GM13977 (cell line): Measurements from ENCODE around the gene BCAS1.
A peak's percentile ranks its signal among the peaks of the same experiment; 100 is the strongest.
"Not testable (repeated sequence)": the region's sequence is repeated elsewhere in the genome, so short reads cannot be mapped to it uniquely, and the experiment has no call there.

ENCODE experiments used
- DNase-seq: peaks from one replicate; pipeline ENCODE4 v3.0.0; 2012; ENCODE audit warnings: low spot score
- CTCF ChIP-seq: IDR thresholded peaks from 2 replicates; pipeline ENCODE4 v1.5.1; 2012; ENCODE audit warnings: mild to moderate bottlenecking, control low read depth; ENCODE audit not compliant: insufficient read depth; ENCODE audit errors: extremely low read depth, missing control alignments
- in situ Hi-C: fragments of 300-500 bp; cut with MboI; formaldehyde crosslinking; loops from one replicate; pipeline ENCODE4 v1.12.0; 2022; ENCODE audit warnings: low sequenced_read_pairs, low pct_unique_long_range_greater_than_20kb, mixed read lengths, inconsistent platforms; ENCODE audit not compliant: unreplicated experiment

The BCAS1 gene

GRCh38 chr20:54017846-54018245 lies 52.5 kb downstream of the BCAS1 start:
- TF ChIP-seq CTCF = no peak
- peak; percentile 54 for DNase-seq
- in situ Hi-C loops = no loop called here

- in situ Hi-C loops = no loop called here
- DNase-seq = no peak
- no peak for TF ChIP-seq CTCF
Observed at GRCh38 chr20:54015496-54015895, 54.9 kb downstream of the BCAS1 start.

- in situ Hi-C loops = no loop called here
- no peak for TF ChIP-seq CTCF
- DNase-seq = no peak
Observed at GRCh38 chr20:54014293-54014926, 56.0 kb downstream of the BCAS1 start.

- no peak for DNase-seq
- TF ChIP-seq CTCF = no peak
- in situ Hi-C loops = no loop called here
Observed at GRCh38 chr20:54013471-54013870, 56.9 kb downstream of the BCAS1 start.

GRCh38 chr20:54011346-54011745 lies 59.0 kb downstream of the BCAS1 start:
- in situ Hi-C loops = no loop called here
- no peak for TF ChIP-seq CTCF
- no peak for DNase-seq

- in situ Hi-C loops, DNase-seq: not testable (repeated sequence)
Observed at GRCh38 chr20:54006216-54006615, 64.2 kb downstream of the BCAS1 start.

- no peak for TF ChIP-seq CTCF
- DNase-seq = no peak
- in situ Hi-C loops = no loop called here
Observed at GRCh38 chr20:54005524-54005923, 64.9 kb downstream of the BCAS1 start.
